Progenitor cell of endocrine pancreas (in vitro differentiated cells): ENCODE measurements around the gene ZNF385B. TPM values are rescaled to one million over a fixed set of nuclear protein-coding genes. Genes with fewer than 3 reads are reported as not detected.

Experiments
- DNase-seq: peaks from one replicate; pipeline ENCODE4 v3.0.0; 2021; ENCODE audit warnings: low spot score; ENCODE audit not compliant: unreplicated experiment
- H3K27ac Mint-ChIP-seq: 2 replicates; pipeline ENCODE4 v1.8.0; 2021; ENCODE audit warnings: mild to moderate bottlenecking, moderate library complexity, mixed read lengths
- H3K27me3 Mint-ChIP-seq: 2 replicates; pipeline ENCODE4 v1.8.0; 2021; ENCODE audit warnings: mixed read lengths
- H3K36me3 Mint-ChIP-seq: 2 replicates; pipeline ENCODE4 v1.8.0; 2022; ENCODE audit warnings: mixed read lengths; ENCODE audit not compliant: insufficient read depth
- H3K4me1 Mint-ChIP-seq: 2 replicates; pipeline ENCODE4 v1.8.0; 2021; ENCODE audit warnings: low read depth, mixed read lengths
- H3K4me3 Mint-ChIP-seq: 2 replicates; pipeline ENCODE4 v1.8.0; 2021; ENCODE audit warnings: low read depth, mild to moderate bottlenecking, moderate library complexity, mixed read lengths
- H3K9me3 Mint-ChIP-seq: 2 replicates; pipeline ENCODE4 v1.8.0; 2021; ENCODE audit warnings: low read depth, mixed read lengths
- CTCF ChIP-seq: fragments of 200-600 bp; sonication (generic); IDR thresholded peaks from one replicate; pipeline ENCODE4 v1.5.0; 2021; ENCODE audit warnings: antibody characterized with exemption, mild to moderate bottlenecking; ENCODE audit not compliant: unreplicated experiment
- total RNA-seq: library from RNA; stranded (reverse); gene quantifications from 2 replicates; pipeline ENCODE4 v1.2.1, GENCODE V29; 2021

Gene ZNF385B
- total RNA-seq, 1 donor from 2014 or later = 4.9 TPM

DNA sequence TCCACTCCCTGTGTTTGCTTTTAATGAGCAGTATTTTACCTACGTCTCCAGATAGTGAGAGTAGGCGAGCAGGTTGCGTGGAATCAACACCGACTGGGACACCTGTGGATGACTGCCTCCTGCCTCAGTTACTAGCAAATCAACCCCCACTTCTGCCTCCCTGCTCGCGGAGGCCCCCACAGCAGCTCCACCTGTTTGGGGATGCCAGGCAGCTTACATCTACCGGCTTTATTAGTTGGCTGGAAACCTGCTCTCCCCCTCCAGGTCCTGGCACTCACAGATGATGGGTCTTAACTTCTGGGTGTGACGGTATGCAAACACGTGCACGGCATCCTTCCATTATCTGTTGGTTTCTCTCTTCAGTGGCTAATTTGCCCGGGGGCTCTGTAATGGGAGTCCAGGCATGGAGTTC lies 432.3 kb downstream of the ZNF385B start:
- H3K27ac Mint-ChIP-seq = no peak overlapping the region
- peaks cover 1% of the 10 kb centered on the region for H3K4me1 Mint-ChIP-seq
- no peak for DNase-seq
- no peaks in the 10 kb centered on the region for H3K36me3 Mint-ChIP-seq
- no peak overlapping the region for H3K4me3 Mint-ChIP-seq
- TF ChIP-seq CTCF = no peak
- peaks cover 16% of the 10 kb centered on the region for H3K27me3 Mint-ChIP-seq
- no peaks in the 10 kb centered on the region for H3K9me3 Mint-ChIP-seq

DNA sequence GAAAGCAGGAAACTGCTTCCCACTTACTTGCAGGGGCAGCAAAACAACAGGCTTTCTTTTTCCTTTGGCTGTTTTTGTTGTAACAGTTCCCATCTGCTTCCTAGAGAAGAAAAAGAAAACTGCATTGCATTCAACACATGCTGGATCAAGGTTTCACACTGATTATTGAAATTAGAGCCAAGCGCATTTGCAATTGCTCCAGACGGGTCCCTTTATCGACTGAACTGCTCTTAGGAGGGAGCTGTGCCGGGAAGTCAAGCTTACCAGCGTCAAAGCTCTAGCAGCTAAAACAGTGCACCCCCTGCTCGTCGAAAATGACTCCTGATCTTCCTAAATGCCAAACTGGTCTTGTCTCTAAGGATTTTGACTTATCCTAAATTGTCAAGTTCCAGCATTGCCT lies 432.8 kb downstream of the ZNF385B start:
- H3K4me1 Mint-ChIP-seq = peaks cover 1% of the 10 kb centered on the region
- H3K4me3 Mint-ChIP-seq = no peak overlapping the region
- H3K27me3 Mint-ChIP-seq = peaks cover 20% of the 10 kb centered on the region
- no peak for DNase-seq
- H3K9me3 Mint-ChIP-seq = no peaks in the 10 kb centered on the region
- H3K36me3 Mint-ChIP-seq = no peaks in the 10 kb centered on the region
- H3K27ac Mint-ChIP-seq = no peak overlapping the region
- TF ChIP-seq CTCF = no peak

DNA sequence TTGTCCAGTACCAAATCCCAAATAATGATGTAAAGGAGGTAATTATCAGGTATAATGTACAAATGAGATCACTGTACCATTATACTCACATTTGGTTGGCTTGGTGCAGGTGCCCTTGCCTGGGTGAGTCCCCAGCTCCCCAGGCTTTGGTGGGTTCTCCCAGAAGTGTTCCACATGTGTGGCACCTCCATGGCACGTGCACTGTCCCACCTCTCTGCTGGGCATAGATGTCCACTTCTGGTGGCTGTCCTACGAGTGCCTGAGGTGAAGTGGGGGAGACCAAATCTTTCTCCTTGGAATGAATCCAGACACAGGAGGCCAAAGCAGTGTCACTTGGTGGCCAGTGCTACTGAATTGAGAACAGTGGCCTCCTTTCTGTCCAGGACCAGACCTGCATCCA lies 434.3 kb downstream of the ZNF385B start:
- Mint-ChIP-seq H3K4me3 (no peak overlapping the region), H3K36me3 (no peaks in the 10 kb centered on the region), H3K27me3 (peaks cover 24% of the 10 kb centered on the region), H3K9me3 (no peaks in the 10 kb centered on the region), H3K27ac (no peak overlapping the region), H3K4me1 (peaks cover 1% of the 10 kb centered on the region)
- no peak for TF ChIP-seq CTCF
- no peak for DNase-seq

- no peak overlapping the region for H3K4me3 Mint-ChIP-seq
- no peak for TF ChIP-seq CTCF
- no peaks in the 10 kb centered on the region for H3K9me3 Mint-ChIP-seq
- DNase-seq = no peak
- no peak overlapping the region for H3K27ac Mint-ChIP-seq
- H3K36me3 Mint-ChIP-seq = no peaks in the 10 kb centered on the region
- peaks cover 23% of the 10 kb centered on the region for H3K27me3 Mint-ChIP-seq
- H3K4me1 Mint-ChIP-seq = peaks cover 1% of the 10 kb centered on the region
These were observed 436.8 kb downstream of the ZNF385B start for GRCh38 chr2:179424571-179424970.

DNA sequence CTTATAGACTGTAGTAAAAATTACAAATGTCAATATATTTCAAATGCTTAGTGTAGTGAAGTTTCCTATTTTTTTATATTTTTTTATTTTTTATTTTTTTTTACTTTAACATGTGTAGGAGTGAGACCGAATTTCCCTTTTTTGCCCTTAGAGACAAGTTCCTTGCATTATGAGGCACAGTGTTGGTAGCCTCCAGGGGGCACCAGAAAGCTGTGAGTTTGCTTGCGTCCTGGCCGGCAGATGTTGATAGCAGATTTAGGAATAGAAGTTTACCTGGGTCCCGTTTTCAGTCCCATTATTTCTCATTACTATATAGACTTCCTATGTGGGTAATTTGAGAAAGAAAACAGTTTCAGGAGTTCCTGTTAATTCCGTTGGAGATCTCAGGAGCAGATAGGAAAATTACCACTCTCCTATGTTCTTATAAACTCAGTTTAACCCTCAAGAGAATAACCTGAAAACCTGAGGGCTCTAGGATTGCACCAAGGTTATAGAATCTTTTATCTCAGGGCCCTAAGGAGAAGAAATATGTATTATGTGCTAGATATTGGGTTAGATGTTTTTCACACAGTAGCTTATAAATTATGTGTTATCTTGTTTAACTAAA lies 439.3 kb downstream of the ZNF385B start:
- peak; percentile 61 for DNase-seq
- H3K9me3 Mint-ChIP-seq = no peaks in the 10 kb centered on the region
- H3K27me3 Mint-ChIP-seq = peaks cover 9% of the 10 kb centered on the region
- no peak overlapping the region for H3K4me3 Mint-ChIP-seq
- peak; percentile 86 for TF ChIP-seq CTCF
- no peaks in the 10 kb centered on the region for H3K4me1 Mint-ChIP-seq
- no peak overlapping the region for H3K27ac Mint-ChIP-seq
- no peaks in the 10 kb centered on the region for H3K36me3 Mint-ChIP-seq
